Activated B cell treated with CpG ODN at 0.5 μM for 24 hours (primary cell): Measurements from ENCODE around the gene CDC20. TPM values are rescaled to one million over a fixed set of nuclear protein-coding genes. Genes with fewer than 3 reads are reported as not detected.

Source experiments
- ATAC-seq: fragments of 200-7000 bp; cut with Tn5 transposase; one replicate; pipeline ENCODE4 v1.10.0; 2021; ENCODE audit warnings: low read depth, mild to moderate bottlenecking, moderate library complexity
- CTCF ChIA-PET: fragments of 350-600 bp; sonication (Branson Sonifier 250); formaldehyde crosslinking; loops from one replicate; lab custom pipeline; 2021; ENCODE audit warnings: antibody characterized with exemption; lab: Charles Lee
- POLR2A ChIA-PET: fragments of 350-600 bp; sonication (Branson Sonifier 250); formaldehyde crosslinking; loops from one replicate; lab custom pipeline; 2021; ENCODE audit warnings: antibody characterized with exemption; lab: Charles Lee
- DNase-seq: peaks from one replicate; pipeline ENCODE4 v3.0.0; 2022
- H3K27ac Mint-ChIP-seq: one replicate; pipeline ENCODE4 v1.8.0; 2020; ENCODE audit warnings: mixed read lengths
- H3K27me3 Mint-ChIP-seq: one replicate; pipeline ENCODE4 v1.8.0; 2021; ENCODE audit warnings: mixed read lengths
- H3K36me3 Mint-ChIP-seq: one replicate; pipeline ENCODE4 v1.8.0; 2021; ENCODE audit warnings: low read depth, mixed read lengths
- H3K4me1 Mint-ChIP-seq: one replicate; pipeline ENCODE4 v1.8.0; 2021; ENCODE audit warnings: mixed read lengths
- H3K4me3 Mint-ChIP-seq: one replicate; pipeline ENCODE4 v1.8.0; 2020; ENCODE audit warnings: mild to moderate bottlenecking, mixed read lengths
- H3K9me3 Mint-ChIP-seq: one replicate; pipeline ENCODE4 v1.8.0; 2020; ENCODE audit warnings: mixed read lengths
- intact Hi-C: fragments of 100-400 bp; cut with micrococcal nuclease; formaldehyde crosslinking; loops from one replicate; pipeline ENCODE4 v1.15.1; 2024
- total RNA-seq: library from RNA; stranded (reverse); gene quantifications from 2 replicates; pipeline ENCODE4 v1.2.3, GENCODE V29; 2022
- TF ChIP-seq, protein P1 (sequence below): fragments of 200-600 bp; IDR thresholded peaks from one replicate; pipeline ENCODE4 v1.8.0; 2022; ENCODE audit warnings: antibody characterized with exemption, mild to moderate bottlenecking

CDC20 gene
- total RNA-seq, 1 donor from 2014 or later: 4.2 TPM

DNA sequence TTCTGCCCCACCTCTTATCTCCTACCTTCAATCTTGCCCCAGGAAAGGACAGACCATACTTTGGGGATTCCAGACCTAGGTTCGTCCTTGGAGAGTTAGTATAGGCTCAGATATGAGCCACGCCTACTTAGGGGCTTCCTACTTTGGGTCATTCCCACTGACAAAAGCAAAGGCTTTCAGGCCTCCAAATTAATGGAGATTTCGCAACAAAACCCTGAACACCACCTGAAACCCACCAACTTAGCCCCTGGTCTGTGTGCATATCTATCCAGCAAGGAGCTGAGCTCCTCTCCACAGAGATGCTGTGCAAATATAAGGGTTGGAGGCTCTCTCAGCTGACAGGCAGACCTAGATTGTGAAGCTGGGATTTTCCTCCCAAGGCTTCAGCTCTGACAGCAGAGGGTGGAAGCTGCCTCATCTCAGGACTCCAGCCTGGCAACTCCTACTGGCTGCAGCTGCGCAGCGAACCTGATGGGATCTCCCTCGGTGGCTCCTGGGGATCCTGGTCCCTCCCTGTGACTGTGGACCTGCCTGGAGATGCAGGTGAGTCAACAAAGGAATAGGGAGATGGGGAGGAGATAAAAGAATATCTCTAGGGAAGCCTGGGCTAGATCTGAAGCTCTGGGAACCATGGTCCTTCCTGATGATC is 19.1 kb upstream of the CDC20 start:
- CTCF ChIA-PET: no interaction called here
- Mint-ChIP-seq H3K36me3 (no peaks in the 10 kb centered on the region), H3K27ac (no peak overlapping the region), H3K4me1 (no peaks in the 10 kb centered on the region), H3K9me3 (no peaks in the 10 kb centered on the region), H3K27me3 (peaks cover 3% of the 10 kb centered on the region), H3K4me3 (no peak overlapping the region)
- DNase-seq (no peak), ATAC-seq (no peak)
- POLR2A ChIA-PET: interaction anchor here (0.6 to 0.8 kb wide), 3 partner anchors 28 to 157 kb away, joined by 3 to 4 read pairs (median 3); partner anchors contain the start of gene ELOVL1
- TF ChIP-seq, protein P1, sequence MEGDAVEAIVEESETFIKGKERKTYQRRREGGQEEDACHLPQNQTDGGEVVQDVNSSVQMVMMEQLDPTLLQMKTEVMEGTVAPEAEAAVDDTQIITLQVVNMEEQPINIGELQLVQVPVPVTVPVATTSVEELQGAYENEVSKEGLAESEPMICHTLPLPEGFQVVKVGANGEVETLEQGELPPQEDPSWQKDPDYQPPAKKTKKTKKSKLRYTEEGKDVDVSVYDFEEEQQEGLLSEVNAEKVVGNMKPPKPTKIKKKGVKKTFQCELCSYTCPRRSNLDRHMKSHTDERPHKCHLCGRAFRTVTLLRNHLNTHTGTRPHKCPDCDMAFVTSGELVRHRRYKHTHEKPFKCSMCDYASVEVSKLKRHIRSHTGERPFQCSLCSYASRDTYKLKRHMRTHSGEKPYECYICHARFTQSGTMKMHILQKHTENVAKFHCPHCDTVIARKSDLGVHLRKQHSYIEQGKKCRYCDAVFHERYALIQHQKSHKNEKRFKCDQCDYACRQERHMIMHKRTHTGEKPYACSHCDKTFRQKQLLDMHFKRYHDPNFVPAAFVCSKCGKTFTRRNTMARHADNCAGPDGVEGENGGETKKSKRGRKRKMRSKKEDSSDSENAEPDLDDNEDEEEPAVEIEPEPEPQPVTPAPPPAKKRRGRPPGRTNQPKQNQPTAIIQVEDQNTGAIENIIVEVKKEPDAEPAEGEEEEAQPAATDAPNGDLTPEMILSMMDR: no peak
- intact Hi-C loops: no loop called here

DNA sequence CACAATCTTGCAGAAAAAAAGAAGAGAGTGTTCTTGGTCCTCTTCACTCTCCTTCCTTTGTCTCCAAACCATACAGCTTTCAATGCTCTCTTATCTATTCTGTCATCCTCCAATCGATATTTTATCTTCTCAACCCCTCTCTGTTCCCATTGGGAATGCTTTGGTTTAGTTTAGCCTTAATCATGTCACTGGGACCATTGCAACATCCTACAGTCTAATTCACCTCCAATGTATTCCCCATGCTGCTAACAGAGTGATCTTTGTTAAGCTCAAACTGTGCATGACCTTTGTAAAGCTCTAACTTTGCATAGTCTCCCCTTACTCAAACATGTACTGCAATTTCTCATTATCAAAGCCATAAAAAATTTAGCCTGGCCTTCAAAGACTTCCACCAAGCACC is 18.2 kb upstream of the CDC20 start:
- DNase-seq: no peak
- ATAC-seq: no peak
- Mint-ChIP-seq H3K4me3 (no peak overlapping the region), H3K27ac (no peak overlapping the region), H3K27me3 (peaks cover 3% of the 10 kb centered on the region), H3K36me3 (no peaks in the 10 kb centered on the region), H3K9me3 (no peaks in the 10 kb centered on the region), H3K4me1 (no peaks in the 10 kb centered on the region)
- intact Hi-C loops: no loop called here
- POLR2A ChIA-PET: interaction anchor here (0.8 to 0.9 kb wide), 2 partner anchors 27 to 29 kb away, joined by 3 read pairs; partner anchors contain the start of gene ELOVL1
- TF ChIP-seq, protein P1: no peak
- CTCF ChIA-PET: no interaction called here

DNA sequence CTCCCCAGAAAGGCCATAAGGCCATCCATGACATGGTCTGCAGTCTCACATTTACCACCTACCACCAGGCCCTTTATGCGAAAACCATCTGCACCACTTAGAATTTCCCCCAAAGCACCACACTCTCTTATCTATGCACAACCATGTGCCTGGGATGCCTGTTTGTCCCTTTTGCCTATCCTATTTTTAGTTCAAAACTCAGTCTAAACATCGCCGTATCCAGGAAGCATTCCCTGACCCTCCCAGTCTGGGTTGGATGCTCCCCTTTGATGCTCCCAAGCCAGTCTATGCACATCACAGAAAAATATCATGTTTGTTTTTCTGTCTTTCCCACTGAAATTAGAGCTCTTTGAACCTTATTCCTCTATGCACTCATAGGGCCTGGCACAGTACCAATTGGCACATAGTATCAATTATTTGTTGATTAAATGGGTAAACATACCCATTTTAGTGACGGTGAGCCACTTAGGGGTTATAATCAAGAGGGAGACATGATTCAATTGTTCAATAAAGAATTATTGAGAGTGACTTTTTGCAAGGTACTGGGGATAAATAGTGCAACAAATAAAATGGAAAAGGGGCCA is 14.4 kb upstream of the CDC20 start:
- DNase-seq: no peak
- Mint-ChIP-seq H3K36me3 (no peaks in the 10 kb centered on the region), H3K27ac (no peak overlapping the region), H3K27me3 (no peaks in the 10 kb centered on the region), H3K4me1 (peaks cover 2% of the 10 kb centered on the region), H3K9me3 (no peaks in the 10 kb centered on the region), H3K4me3 (no peak overlapping the region)
- CTCF ChIA-PET: no interaction called here
- intact Hi-C loops: no loop called here
- POLR2A ChIA-PET: no interaction called here
- ATAC-seq: no peak
- TF ChIP-seq, protein P1: no peak

DNA sequence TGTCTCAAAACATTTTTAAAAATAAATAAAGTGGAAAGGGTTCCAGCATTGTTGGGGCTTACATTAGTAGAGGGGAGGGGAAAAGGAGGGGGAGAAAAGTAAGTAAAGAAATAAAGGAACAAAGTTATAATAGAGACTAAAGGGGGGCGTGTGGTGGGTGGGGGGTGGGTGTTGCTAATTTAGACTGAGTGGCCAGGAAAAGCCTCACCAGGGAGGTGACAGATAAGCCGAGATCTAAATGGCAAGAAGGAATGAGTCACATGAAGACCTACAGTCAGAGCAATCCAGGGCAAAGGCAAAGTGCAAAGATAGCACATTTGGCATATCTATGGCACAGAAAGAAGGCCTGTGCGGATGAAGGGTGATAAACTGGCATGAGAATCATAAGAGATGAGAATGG is 13.7 kb upstream of the CDC20 start:
- ChIA-PET CTCF (no interaction called here), POLR2A (no interaction called here)
- DNase-seq (no peak), ATAC-seq (no peak)
- Mint-ChIP-seq H3K9me3 (no peaks in the 10 kb centered on the region), H3K4me1 (peaks cover 10% of the 10 kb centered on the region), H3K4me3 (no peak overlapping the region), H3K27ac (no peak overlapping the region), H3K27me3 (no peaks in the 10 kb centered on the region), H3K36me3 (no peaks in the 10 kb centered on the region)
- TF ChIP-seq, protein P1: no peak
- intact Hi-C loops: loop anchor here (5.0 kb wide), 1 partner anchor 1457 kb away; the partner anchor contains the start of gene PLK3

DNA sequence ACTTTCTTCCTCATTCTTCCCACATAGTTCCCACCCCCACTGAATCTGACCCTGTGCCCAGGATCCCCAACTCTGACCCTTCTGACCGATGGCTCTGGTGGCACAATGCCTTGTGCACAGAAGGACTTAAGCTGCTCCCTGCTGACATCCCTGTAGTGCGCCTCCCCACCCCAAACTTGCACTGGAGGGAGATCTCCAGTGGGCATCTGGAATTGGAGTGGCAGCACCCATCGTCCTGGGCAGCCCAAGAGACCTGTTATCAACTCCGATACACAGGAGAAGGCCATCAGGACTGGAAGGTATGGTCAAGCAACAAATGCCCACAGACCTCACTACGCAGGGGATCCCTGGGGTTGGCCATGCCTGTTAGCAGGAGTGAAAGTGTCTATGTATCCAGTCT is 12.1 kb upstream of the CDC20 start:
- TF ChIP-seq, protein P1: no peak
- Mint-ChIP-seq H3K27me3 (no peaks in the 10 kb centered on the region), H3K27ac (no peak overlapping the region), H3K9me3 (no peaks in the 10 kb centered on the region), H3K4me1 (peaks cover 11% of the 10 kb centered on the region), H3K4me3 (no peak overlapping the region), H3K36me3 (no peaks in the 10 kb centered on the region)
- ChIA-PET POLR2A (no interaction called here), CTCF (no interaction called here)
- intact Hi-C loops: loop anchor here (5.0 kb wide), 1 partner anchor 1456 kb away; the partner anchor contains the start of gene PLK3
- DNase-seq: no peak
- ATAC-seq: no peak
